Lung (tissue), 12 donors: ENCODE results near the gene KMT2C. TPM values are rescaled to one million over a fixed set of nuclear protein-coding genes. Genes with fewer than 3 reads are reported as not detected.

Experiments
- ATAC-seq: fragments of 200-7000 bp; cut with Tn5 transposase; one replicate; pipeline ENCODE4 v1.9.1; 2020; ENCODE audit warnings: moderate number of reproducible peaks; ENCODE audit not compliant: insufficient read depth, low FRiP score
- DNase-seq, 3 donors: peaks; one replicate each; pipeline ENCODE4 v3.0.0-alpha.2; 2013 to 2017
- H3K27ac ChIP-seq, 2 donors: one replicate each; pipeline ENCODE4 v1.5.1; 2013; ENCODE audit warnings: mild to moderate bottlenecking in 2 of 2, moderate library complexity in 2 of 2, control low read depth in 1 of 2, inconsistent platforms in 1 of 2, low read depth in 1 of 2, low read length in 1 of 2
- H3K27me3 ChIP-seq, 3 donors: one replicate each; pipeline ENCODE4 v1.5.1; 2013; ENCODE audit warnings: low read length in 2 of 3; ENCODE audit not compliant: control insufficient read depth in 3 of 3, insufficient read depth in 3 of 3
- H3K36me3 ChIP-seq, 4 donors: one replicate each; pipeline ENCODE4 v1.5.1; 2013; ENCODE audit warnings: low read length in 4 of 4, mild to moderate bottlenecking in 1 of 4, moderate library complexity in 1 of 4; ENCODE audit not compliant: control insufficient read depth in 4 of 4, insufficient read depth in 4 of 4
- H3K4me1 ChIP-seq, 5 donors: one replicate each; pipeline ENCODE4 v1.5.1; 2013; ENCODE audit warnings: low read length in 5 of 5, mild to moderate bottlenecking in 2 of 5, moderate library complexity in 1 of 5; ENCODE audit not compliant: control insufficient read depth in 5 of 5, insufficient read depth in 5 of 5
- H3K4me3 ChIP-seq: one replicate; pipeline ENCODE4 v1.5.1; 2013; ENCODE audit warnings: mild to moderate bottlenecking, control low read depth, moderate library complexity
- H3K9ac ChIP-seq, 2 donors: one replicate each; pipeline ENCODE4 v1.5.1; 2013; ENCODE audit warnings: low read length in 2 of 2, control low read depth in 1 of 2; ENCODE audit not compliant: insufficient read depth in 1 of 2
- H3K9me3 ChIP-seq, 4 donors: one replicate each; pipeline ENCODE4 v1.5.1; 2013; ENCODE audit warnings: low read length in 3 of 4, mild to moderate bottlenecking in 1 of 4, moderate library complexity in 1 of 4; ENCODE audit not compliant: control insufficient read depth in 4 of 4, insufficient read depth in 3 of 4
- CTCF ChIP-seq: IDR thresholded peaks from 2 replicates; pipeline ENCODE4 v1.5.1; 2012; ENCODE audit warnings: mild to moderate bottlenecking; ENCODE audit errors: control extremely low read depth, extremely low read depth
- WGBS, 2 donors: extraction: QIAGEN DNeasy Blood & Tissue Kit; methylation state at CpG; one replicate each; pipeline ENCODE4 v1.1.7; 2013; 5-methylcytosine and 5-hydroxymethylcytosine counted together
- polyA plus RNA-seq, 2 donors: library from polyadenylated mRNA; stranded (reverse); fragments of 200-250 nt; gene quantifications; one replicate each; pipeline ENCODE4 v1.2.1, GENCODE V29; 2013
- total RNA-seq, 2 donors: library from RNA; depleted of rRNA in 1 of 2; stranded (reverse); fragments of >200 nt in 1 of 2; gene quantifications; one replicate each; pipeline ENCODE4 v1.2.1, GENCODE V29; 2014 to 2021
- donor health status: control.
- donor health status: control.
- donor health status: Bipolar disorder and iron deficiency.
- donor health status: healthy.
- donor health status: DM: yes; HTN: yes; CAD: no.

KMT2C gene
- total and polyA plus RNA-seq, 4 donors: 10.2 to 115 (median 52.3) TPM

- ATAC-seq (no peak), DNase-seq (peak; percentile 39 to 83 (median 72))
- Histone ChIP-seq H3K4me1 (peaks cover 0 to 13% (median 5%) of the 10 kb centered on the region in 5 donors), H3K4me3 (no peak overlapping the region), H3K27ac (no peak overlapping the region), H3K36me3 (no peaks in the 10 kb centered on the region), H3K27me3 (no peaks in the 10 kb centered on the region), H3K9me3 (no peaks in the 10 kb centered on the region), H3K9ac (no peak overlapping the region)
- no peak for TF ChIP-seq CTCF
- 42 to 49% methylated on average over 2 of the region's 2 CpGs for whole genome bisulfite sequencing, 2 donors
Observed at GRCh38 chr7:152338561-152338960, 97.2 kb downstream of the KMT2C start.

GRCh38 chr7:152336754-152337368 is 98.9 kb downstream of the KMT2C start:
- Histone ChIP-seq H3K36me3 (no peaks in the 10 kb centered on the region), H3K27ac (peak overlapping the region in 1 of 2 donors; percentile 22), H3K4me3 (no peak overlapping the region), H3K9me3 (no peaks in the 10 kb centered on the region), H3K4me1 (peaks cover 0 to 13% (median 5%) of the 10 kb centered on the region in 5 donors), H3K27me3 (no peaks in the 10 kb centered on the region), H3K9ac (no peak overlapping the region)
- DNase-seq (peak in 2 of 3 donors; percentile 29 to 53), ATAC-seq (peak; percentile 60)
- WGBS, 2 donors: 19 to 30% methylated on average over 4 of the region's 4 CpGs
- peak; percentile 23 for TF ChIP-seq CTCF

- H3K36me3 ChIP-seq: no peaks in the 10 kb centered on the region
- no peak overlapping the region for H3K9ac ChIP-seq
- H3K27me3 ChIP-seq: no peaks in the 10 kb centered on the region
- peaks cover 0 to 13% (median 3%) of the 10 kb centered on the region in 5 donors for H3K4me1 ChIP-seq
- no peak overlapping the region for H3K27ac ChIP-seq
- H3K4me3 ChIP-seq: no peak overlapping the region
- ATAC-seq (no peak), DNase-seq (no peak)
- WGBS, 2 donors: 34 to 50% methylated on average over 2 of the region's 2 CpGs
- H3K9me3 ChIP-seq: no peaks in the 10 kb centered on the region
- TF ChIP-seq CTCF: no peak
Observed at GRCh38 chr7:152335900-152336571, 99.8 kb downstream of the KMT2C start.
